HCT116 (cell line): ENCODE data around the gene AP2S1. TPM values are rescaled to one million over a fixed set of nuclear protein-coding genes. Genes with fewer than 3 reads are reported as not detected.
A peak's percentile ranks its signal among the peaks of the same experiment; 100 is the strongest.

ENCODE experiments used
- ATAC-seq: fragments of 200-7000 bp; cut with Tn5 transposase; 2 replicates; pipeline ENCODE4 v1.9.1; 2020; ENCODE audit warnings: mild to moderate bottlenecking, moderate library complexity
- BruUV-seq: library from RNA; stranded (reverse); fragments of 400-500 nt; replicated peaks from 2 replicates; lab custom pipeline; 2021; lab: Mats Ljungman, UMichigan
- CTCF ChIA-PET: fragments of 300-600 bp; sonication (Branson Sonifier 250); formaldehyde crosslinking; loops from one replicate; lab custom pipeline; 2021; ENCODE audit warnings: antibody characterized with exemption; lab: Charles Lee
- POLR2A ChIA-PET: fragments of 300-600, 350-600 bp; sonication (Branson Sonifier 250); formaldehyde crosslinking; loops from one replicate; lab custom pipeline; 2021; ENCODE audit warnings: antibody characterized with exemption; lab: Charles Lee
- RAD21 ChIA-PET, 2 experiments: fragments of 300-600 bp; sonication (Branson Sonifier 250); formaldehyde crosslinking; loops; one replicate each; lab custom pipeline; 2023; ENCODE audit warnings: low total read pairs in 2 of 2; ENCODE audit not compliant: uncharacterized antibody in 2 of 2, unreplicated experiment in 2 of 2, low non-redundant PET in 1 of 2; lab: Charles Lee
- DNase-seq: peaks from one replicate; pipeline ENCODE4 v3.0.0-alpha.2; 2010; ENCODE audit warnings: low read depth, low spot score
- H2AFZ ChIP-seq: fragments of 200-600 bp; shearing (Covaris generic), sonication (generic); 2 replicates; pipeline ENCODE4 v1.6.1; 2017; ENCODE audit warnings: low read depth, mixed run types, mixed read lengths, antibody characterized with exemption, low read length; ENCODE audit not compliant: poor library complexity, severe bottlenecking
- H3K27ac ChIP-seq: 2 replicates; pipeline ENCODE4 v1.5.1; 2012; ENCODE audit warnings: low read depth, low read length
- H3K27me3 ChIP-seq: fragments of 200-600 bp; sonication (generic); 2 replicates; pipeline ENCODE4 v1.6.1; 2016; ENCODE audit warnings: mixed run types, low read length, mixed read lengths; ENCODE audit not compliant: insufficient read depth
- H3K36me3 ChIP-seq, 2 experiments: fragments of 200-500 bp in 1 of 2; fragments of 200-600 bp in 1 of 2; sonication (Bioruptor generic) in 1 of 2; sonication (generic) in 1 of 2; 2 replicates each; pipeline versions ENCODE4 v1.5.1 to v1.6.1; 2014 to 2016; ENCODE audit warnings: low read length in 2 of 2, inconsistent platforms in 1 of 2, mixed read lengths in 1 of 2, mixed run types in 1 of 2; ENCODE audit not compliant: insufficient read depth in 2 of 2, control insufficient read depth in 1 of 2
- H3K4me1 ChIP-seq, 2 experiments: fragments of 200-600 bp in 1 of 2; sonication (generic) in 1 of 2; 2 replicates each; pipeline versions ENCODE4 v1.5.1 to v1.6.1; 2012 to 2017; ENCODE audit warnings: low read length in 2 of 2, inconsistent platforms in 1 of 2, mild to moderate bottlenecking in 1 of 2, mixed read lengths in 1 of 2, mixed run types in 1 of 2, moderate library complexity in 1 of 2; ENCODE audit not compliant: insufficient read depth in 2 of 2, control insufficient read depth in 1 of 2
- H3K4me2 ChIP-seq: fragments of 200-600 bp; sonication (generic); 2 replicates; pipeline ENCODE4 v1.6.1; 2017; ENCODE audit warnings: mixed run types, low read length, mixed read lengths
- H3K4me3 ChIP-seq, 2 experiments: fragments of 200-600 bp in 1 of 2; sonication (generic) in 1 of 2; replicated peaks in 1 of 2; 2 replicates each; pipeline ENCODE4 v1.5.1; 2011 to 2016; ENCODE audit warnings: low read length in 2 of 2, control low read depth in 1 of 2, low read depth in 1 of 2, mild to moderate bottlenecking in 1 of 2, mixed read lengths in 1 of 2, mixed run types in 1 of 2
- H3K79me2 ChIP-seq: fragments of 200-600 bp; sonication (generic); 2 replicates; pipeline ENCODE4 v1.6.1; 2017; ENCODE audit warnings: mild to moderate bottlenecking, mixed run types, low read length, moderate library complexity, mixed read lengths; ENCODE audit not compliant: insufficient read depth
- H3K9ac ChIP-seq: fragments of 200-600 bp; sonication (generic); 2 replicates; pipeline ENCODE4 v1.6.1; 2016; ENCODE audit warnings: low read length, mixed read lengths
- H3K9me2 ChIP-seq: fragments of 200-600 bp; sonication (generic), shearing (Covaris generic); 2 replicates; pipeline ENCODE4 v1.6.1; 2017; ENCODE audit warnings: mixed run types, mild to moderate bottlenecking, moderate library complexity; ENCODE audit not compliant: insufficient read depth
- H3K9me3 ChIP-seq, 2 experiments: fragments of 200-500 bp in 1 of 2; fragments of 200-600 bp in 1 of 2; sonication (Bioruptor generic) in 1 of 2; sonication (generic) in 1 of 2; 2 replicates each; pipeline ENCODE4 v1.6.1; 2014 to 2017; ENCODE audit warnings: low read length in 2 of 2, mixed read lengths in 2 of 2, inconsistent platforms in 1 of 2, low read depth in 1 of 2, mild to moderate bottlenecking in 1 of 2, mixed run types in 1 of 2, moderate library complexity in 1 of 2; ENCODE audit not compliant: control insufficient read depth in 1 of 2, insufficient read depth in 1 of 2
- H4K20me1 ChIP-seq: fragments of 200-600 bp; sonication (generic), shearing (Covaris generic); 2 replicates; pipeline ENCODE4 v1.6.1; 2017; ENCODE audit warnings: mixed run types, mild to moderate bottlenecking, moderate library complexity; ENCODE audit not compliant: insufficient read depth
- CEBPB ChIP-seq: IDR thresholded peaks from 2 replicates; pipeline ENCODE4 v1.6.1; 2012; ENCODE audit warnings: low read depth
- EZH2 ChIP-seq: fragments of 200-600 bp; sonication (generic); IDR thresholded peaks from 2 replicates; pipeline ENCODE4 v1.6.1; 2017; ENCODE audit warnings: antibody characterized with exemption, mixed run types
- RAD21 ChIP-seq: IDR thresholded peaks from 2 replicates; pipeline ENCODE4 v1.6.1; 2012; ENCODE audit warnings: low read depth, mild to moderate bottlenecking
- SIN3A ChIP-seq: IDR thresholded peaks from 2 replicates; pipeline ENCODE4 v1.6.1; 2012; ENCODE audit warnings: low read depth
- SP1 ChIP-seq: IDR thresholded peaks from 2 replicates; pipeline ENCODE4 v1.6.1; 2012; ENCODE audit warnings: low read depth
- SRF ChIP-seq: IDR thresholded peaks from 2 replicates; pipeline ENCODE4 v1.6.1; 2012; ENCODE audit warnings: low read depth
- TCF7L2 ChIP-seq: IDR thresholded peaks from 2 replicates; pipeline ENCODE4 v1.7.0; 2011; ENCODE audit warnings: borderline replicate concordance, inconsistent platforms; ENCODE audit not compliant: insufficient read depth, insufficient read length; ENCODE audit errors: extremely low read depth
- YY1 ChIP-seq: IDR thresholded peaks from 2 replicates; pipeline ENCODE4 v1.6.1; 2011; ENCODE audit warnings: low read length, low read depth, moderate library complexity, mild to moderate bottlenecking; ENCODE audit not compliant: insufficient replicate concordance; ENCODE audit errors: extremely low read depth
- ZFX ChIP-seq: fragments of 450-650 bp; IDR thresholded peaks from 2 replicates; pipeline ENCODE4 v1.6.1; 2017
- intact Hi-C: fragments of 100-400 bp; cut with micrococcal nuclease; formaldehyde crosslinking; loops from 2 replicates; pipeline ENCODE4 v1.10.0; 2022
- total RNA-seq: library from RNA; stranded (reverse); gene quantifications from one replicate; pipeline ENCODE4 v1.2.1, GENCODE V29; 2021; ENCODE audit not compliant: unreplicated experiment
- TF ChIP-seq, protein P1 (sequence below): IDR thresholded peaks from 2 replicates; pipeline ENCODE4 v1.6.1; 2012
- TF ChIP-seq, protein P2 (sequence below): IDR thresholded peaks from 2 replicates; pipeline ENCODE4 v1.6.1; 2011; ENCODE audit warnings: mild to moderate bottlenecking, low read length, moderate library complexity; ENCODE audit not compliant: insufficient replicate concordance; ENCODE audit errors: extremely low read depth

The AP2S1 gene
- total RNA-seq, 1 experiment from 2014 or later = 296 TPM

DNA sequence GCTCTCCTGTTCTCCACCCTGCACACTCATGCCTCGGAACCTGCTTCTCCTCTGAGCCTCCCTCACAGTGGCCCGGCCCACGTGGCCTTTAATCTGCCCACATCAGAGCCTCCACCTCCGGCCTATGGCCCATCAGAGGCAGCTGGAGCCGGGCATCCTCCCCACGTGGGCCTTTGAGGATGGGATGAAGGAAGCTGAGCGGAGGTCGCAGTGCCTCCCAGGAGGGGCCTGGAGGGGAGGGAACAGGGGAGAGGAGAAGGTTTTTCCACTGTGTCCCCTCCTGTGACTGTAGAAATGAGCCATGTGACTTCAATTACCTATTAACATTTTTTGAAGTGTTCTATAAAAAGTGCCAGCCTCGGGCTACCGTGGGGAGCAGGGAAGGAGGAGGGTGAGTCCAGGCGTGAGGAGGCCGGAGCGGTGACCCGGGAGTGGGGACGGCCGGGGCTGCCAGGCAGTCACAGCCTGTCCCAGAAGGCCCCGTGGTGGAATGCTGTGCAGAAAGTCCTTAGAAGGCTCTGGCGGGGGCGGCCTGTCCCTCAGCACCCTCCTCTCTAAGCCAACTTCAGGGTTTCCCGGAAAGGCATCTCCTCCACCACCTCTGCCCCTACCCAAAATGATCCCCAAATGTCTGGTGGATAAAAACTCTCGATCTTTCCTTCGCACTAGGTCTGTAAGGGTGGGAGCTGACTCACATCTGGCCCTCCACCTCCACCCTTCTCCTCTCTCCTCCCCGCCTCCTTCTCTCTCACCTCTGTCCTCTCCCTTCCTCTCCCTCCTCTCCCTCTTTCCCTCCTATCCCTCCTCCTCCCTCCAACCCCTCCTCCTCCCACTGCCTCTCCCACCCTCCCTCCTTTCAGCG lies 37.4 kb downstream of the AP2S1 start:
- Histone ChIP-seq H3K79me2 (no peaks in the 10 kb centered on the region), H3K4me3 (no peak overlapping the region), H4K20me1 (no peaks in the 10 kb centered on the region), H3K9ac (peak overlapping the region; percentile 35; the same call in 1 of the 2 replicates), H2AFZ (peak overlapping the region; percentile 96), H3K27me3 (no peaks in the 10 kb centered on the region), H3K9me2 (no peaks in the 10 kb centered on the region), H3K27ac (peak overlapping the region; percentile 22; the same call in 1 of the 2 replicates), H3K4me2 (peak overlapping the region; percentile 55), H3K9me3 (no peaks in the 10 kb centered on the region), H3K36me3 (no peaks in the 10 kb centered on the region), H3K4me1 (peaks cover 32 to 58% of the 10 kb centered on the region in 2 experiments)
- no peak for DNase-seq
- TF ChIP-seq, protein P1, sequence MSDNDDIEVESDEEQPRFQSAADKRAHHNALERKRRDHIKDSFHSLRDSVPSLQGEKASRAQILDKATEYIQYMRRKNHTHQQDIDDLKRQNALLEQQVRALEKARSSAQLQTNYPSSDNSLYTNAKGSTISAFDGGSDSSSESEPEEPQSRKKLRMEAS = peak; percentile 86
- peak; percentile 46 for TF ChIP-seq ZFX
- TF ChIP-seq CEBPB = no peak
- peak; percentile 49 for TF ChIP-seq TCF7L2
- POLR2A ChIA-PET = interaction anchor here (1.2 to 3.3 kb wide), 2 partner anchors 17 to 25 kb away, joined by 4 to 25 read pairs; partner anchors contain the start of gene SLC1A5
- CTCF ChIA-PET = no interaction called here
- intact Hi-C loops = no loop called here
- BruUV-seq = no TSS peak
- peak; percentile 78 for ATAC-seq
- RAD21 ChIA-PET = interaction anchor here in 1 of 2 experiments (1.3 kb wide), 1 partner anchor 17 kb away, joined by 7 read pairs; no protein-coding TSS in a partner anchor

DNA sequence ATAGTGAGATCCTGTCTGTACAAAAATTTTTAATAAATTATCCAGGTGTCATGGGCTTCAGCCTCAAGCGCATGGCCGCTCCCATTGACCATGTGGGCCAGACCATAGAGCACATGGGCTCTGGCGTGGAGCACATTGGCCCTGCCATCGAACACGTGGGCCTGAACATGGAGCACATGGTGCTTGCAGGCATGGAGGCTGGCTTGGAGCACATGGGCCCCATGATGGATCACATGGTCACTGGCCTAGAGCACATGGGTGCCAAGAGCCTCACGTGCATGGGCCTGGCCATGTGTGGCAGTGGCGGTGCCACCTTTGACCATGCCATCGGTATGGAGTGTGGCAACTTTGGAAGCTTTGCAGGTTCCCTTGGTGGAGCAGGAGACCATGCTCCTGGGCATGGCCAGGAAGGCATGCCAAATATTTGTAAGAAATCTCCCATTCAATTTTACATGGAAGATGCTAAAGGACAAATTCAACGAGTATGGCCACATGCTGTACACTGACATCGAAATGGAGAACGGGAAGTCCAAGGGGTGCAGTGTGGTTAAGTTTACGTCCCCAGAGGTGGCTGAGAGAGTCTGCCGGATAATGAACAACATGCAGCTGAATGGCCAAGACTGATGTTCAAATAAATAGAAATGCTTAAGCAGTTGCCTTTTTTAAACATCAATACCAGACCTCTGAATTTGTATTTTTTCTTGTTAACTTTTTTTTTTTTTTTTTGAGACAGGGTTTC lies 40.9 kb downstream of the AP2S1 start:
- Histone ChIP-seq H3K9me2 (no peaks in the 10 kb centered on the region), H3K27ac (no peak overlapping the region), H3K9ac (no peak overlapping the region), H3K27me3 (no peaks in the 10 kb centered on the region), H2AFZ (peak overlapping the region; percentile 61), H3K9me3 (no peaks in the 10 kb centered on the region), H3K4me1 (peaks cover 23 to 41% of the 10 kb centered on the region in 2 experiments), H3K4me3 (no peak overlapping the region), H4K20me1 (no peaks in the 10 kb centered on the region), H3K4me2 (peak overlapping the region; percentile 32; the same call in 1 of the 2 replicates), H3K36me3 (no peaks in the 10 kb centered on the region), H3K79me2 (no peaks in the 10 kb centered on the region)
- BruUV-seq = no TSS peak
- ChIA-PET POLR2A (interaction anchor here (0.7 to 3.3 kb wide), 3 partner anchors 19 to 21 kb away, joined by 3 to 25 read pairs (median 4); partner anchors contain the start of gene SLC1A5), CTCF (no interaction called here), RAD21 (no interaction called here)
- intact Hi-C loops = no loop called here
- DNase-seq (no peak), ATAC-seq (no peak)
- TF ChIP-seq SIN3A = no peak
- no peak for TF ChIP-seq TCF7L2
- TF ChIP-seq, protein P2, sequence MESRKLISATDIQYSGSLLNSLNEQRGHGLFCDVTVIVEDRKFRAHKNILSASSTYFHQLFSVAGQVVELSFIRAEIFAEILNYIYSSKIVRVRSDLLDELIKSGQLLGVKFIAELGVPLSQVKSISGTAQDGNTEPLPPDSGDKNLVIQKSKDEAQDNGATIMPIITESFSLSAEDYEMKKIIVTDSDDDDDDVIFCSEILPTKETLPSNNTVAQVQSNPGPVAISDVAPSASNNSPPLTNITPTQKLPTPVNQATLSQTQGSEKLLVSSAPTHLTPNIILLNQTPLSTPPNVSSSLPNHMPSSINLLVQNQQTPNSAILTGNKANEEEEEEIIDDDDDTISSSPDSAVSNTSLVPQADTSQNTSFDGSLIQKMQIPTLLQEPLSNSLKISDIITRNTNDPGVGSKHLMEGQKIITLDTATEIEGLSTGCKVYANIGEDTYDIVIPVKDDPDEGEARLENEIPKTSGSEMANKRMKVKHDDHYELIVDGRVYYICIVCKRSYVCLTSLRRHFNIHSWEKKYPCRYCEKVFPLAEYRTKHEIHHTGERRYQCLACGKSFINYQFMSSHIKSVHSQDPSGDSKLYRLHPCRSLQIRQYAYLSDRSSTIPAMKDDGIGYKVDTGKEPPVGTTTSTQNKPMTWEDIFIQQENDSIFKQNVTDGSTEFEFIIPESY = no peak
- no peak for TF ChIP-seq SP1
- TF ChIP-seq CEBPB = no peak
- no peak for TF ChIP-seq ZFX
- no peak for TF ChIP-seq RAD21
- TF ChIP-seq SRF = no peak
- no peak for TF ChIP-seq EZH2
- TF ChIP-seq YY1 = no peak
